Activated naive CD8-positive, alpha-beta T cell treated with anti-CD3 and anti-CD28 coated beads, Interleukin-2, amount 10 ng/mL, durations not matched to agents 7 days and 5 days (primary cell): Measurements from ENCODE around the gene PRR33. TPM values are rescaled to one million over a fixed set of nuclear protein-coding genes. Genes with fewer than 3 reads are reported as not detected.

ENCODE experiments used
- ATAC-seq: fragments of 150-1000 bp; cut with Tn5 transposase; one replicate; pipeline ENCODE4 v1.10.0; 2021; ENCODE audit warnings: low read depth, moderate library complexity
- POLR2A ChIA-PET: fragments of 350-600 bp; sonication (Branson Sonifier 250); formaldehyde crosslinking; loops from one replicate; lab custom pipeline; 2021; ENCODE audit warnings: antibody characterized with exemption; lab: Charles Lee
- DNase-seq: peaks from one replicate; pipeline ENCODE4 v3.0.0; 2021
- H3K27ac Mint-ChIP-seq: one replicate; pipeline ENCODE4 v1.8.0; 2022; ENCODE audit warnings: mild to moderate bottlenecking, mixed read lengths
- H3K27me3 Mint-ChIP-seq: one replicate; pipeline ENCODE4 v1.8.0; 2022; ENCODE audit warnings: mild to moderate bottlenecking, moderate library complexity, mixed read lengths
- H3K36me3 Mint-ChIP-seq: one replicate; pipeline ENCODE4 v1.8.0; 2021; ENCODE audit warnings: mild to moderate bottlenecking, mixed read lengths
- H3K4me1 Mint-ChIP-seq: one replicate; pipeline ENCODE4 v1.8.0; 2021; ENCODE audit warnings: mixed read lengths
- H3K4me3 Mint-ChIP-seq: one replicate; pipeline ENCODE4 v1.8.0; 2022; ENCODE audit warnings: mild to moderate bottlenecking, moderate library complexity, mixed read lengths
- H3K9me3 Mint-ChIP-seq: one replicate; pipeline ENCODE4 v1.8.0; 2021; ENCODE audit warnings: mixed read lengths
- total RNA-seq, 2 experiments: library from RNA; stranded (reverse); gene quantifications; one replicate each; pipeline ENCODE4 v1.2.3, GENCODE V29; 2021

PRR33 gene
- total RNA-seq, 2 experiments from 2014 or later: not detected

DNA sequence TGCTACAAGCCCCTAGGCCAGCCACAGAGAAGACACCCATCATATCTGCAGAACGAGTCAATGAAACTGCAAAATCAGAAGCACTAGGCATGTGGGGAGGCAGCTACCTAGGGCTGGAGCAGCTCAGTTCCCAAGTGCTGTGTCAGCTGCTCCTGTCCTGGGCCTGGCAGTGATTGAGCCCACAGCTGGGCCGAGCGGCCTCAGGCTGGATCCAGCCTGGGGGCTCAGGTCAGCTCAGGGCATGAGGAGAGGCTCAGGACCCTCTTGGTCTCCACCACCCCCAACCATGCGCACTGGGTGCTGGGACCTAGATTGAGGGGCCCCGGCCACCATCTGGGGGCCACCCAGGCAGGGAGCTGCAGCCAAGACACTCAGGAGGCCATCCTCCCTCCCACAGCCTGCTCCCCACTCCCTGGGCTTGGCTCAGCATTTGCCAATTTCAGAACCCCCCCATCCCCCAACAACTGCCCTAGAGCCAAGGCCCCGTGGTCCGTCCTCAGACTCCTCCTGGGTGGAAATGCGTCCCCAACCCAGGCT lies 25.4 kb upstream of the PRR33 start:
- peaks cover 7% of the 10 kb centered on the region for H3K4me1 Mint-ChIP-seq

DNA sequence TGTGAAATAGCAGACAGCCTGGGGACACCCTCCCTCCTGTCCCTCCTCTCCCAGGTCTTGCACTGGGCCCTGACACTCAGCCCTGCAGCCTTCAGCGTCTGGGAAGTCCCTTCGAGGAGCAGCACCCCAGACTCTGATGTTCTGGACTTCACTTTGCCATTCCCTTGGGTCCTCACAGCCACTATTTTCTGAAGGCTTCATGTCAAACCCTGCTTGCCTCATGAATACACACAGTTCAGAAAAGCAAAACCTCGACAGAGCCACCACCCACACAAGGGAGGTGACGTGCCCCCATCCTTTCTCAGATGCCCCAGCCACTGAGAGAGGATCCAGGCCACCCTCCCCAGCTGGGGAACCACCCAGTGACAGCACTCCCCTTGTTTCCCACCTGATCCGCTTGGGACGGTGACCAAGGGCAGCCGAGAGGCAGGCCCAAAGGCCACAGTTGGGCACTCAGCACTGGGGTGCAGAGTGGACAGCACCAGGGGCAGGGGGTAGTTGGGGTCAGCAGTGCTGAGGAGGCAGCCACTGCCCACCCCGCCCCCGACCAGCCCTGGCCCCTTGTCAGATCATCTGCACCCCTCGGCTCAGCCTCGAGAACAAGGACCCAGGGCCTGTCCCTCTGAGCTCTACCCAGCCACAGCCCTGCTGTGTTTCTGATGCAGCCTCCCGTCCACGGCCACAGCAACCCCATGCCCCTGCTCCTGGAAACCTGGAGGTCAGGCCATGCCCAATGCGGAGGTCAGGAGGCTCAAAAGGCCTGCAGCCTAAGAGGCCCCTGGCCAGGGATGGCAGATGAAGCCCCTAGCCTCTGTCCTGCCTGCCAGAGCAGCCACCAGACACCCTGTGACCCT lies 24.7 kb upstream of the PRR33 start:
- Mint-ChIP-seq H3K27ac (no peak overlapping the region), H3K27me3 (peaks cover 5% of the 10 kb centered on the region), H3K4me1 (peaks cover 7% of the 10 kb centered on the region), H3K4me3 (no peak overlapping the region), H3K36me3 (peaks cover 5% of the 10 kb centered on the region), H3K9me3 (peaks cover 4% of the 10 kb centered on the region)
- DNase-seq (no peak), ATAC-seq (peak; percentile 11)
- POLR2A ChIA-PET: interaction anchor here (3.6 kb wide), 1 partner anchor 27 kb away, joined by 31 read pairs; no protein-coding TSS in a partner anchor

More for the DNA sequence above, 25.4 kb upstream of the PRR33 start:
- POLR2A ChIA-PET: interaction anchor here (3.6 kb wide), 1 partner anchor 27 kb away, joined by 31 read pairs; no protein-coding TSS in a partner anchor
- H3K9me3 Mint-ChIP-seq: peaks cover 4% of the 10 kb centered on the region
- H3K4me3 Mint-ChIP-seq: no peak overlapping the region
- no peak overlapping the region for H3K27ac Mint-ChIP-seq
- peaks cover 5% of the 10 kb centered on the region for H3K36me3 Mint-ChIP-seq
- peaks cover 2% of the 10 kb centered on the region for H3K27me3 Mint-ChIP-seq
- DNase-seq (peak; percentile 35), ATAC-seq (peak; percentile 16)

DNA sequence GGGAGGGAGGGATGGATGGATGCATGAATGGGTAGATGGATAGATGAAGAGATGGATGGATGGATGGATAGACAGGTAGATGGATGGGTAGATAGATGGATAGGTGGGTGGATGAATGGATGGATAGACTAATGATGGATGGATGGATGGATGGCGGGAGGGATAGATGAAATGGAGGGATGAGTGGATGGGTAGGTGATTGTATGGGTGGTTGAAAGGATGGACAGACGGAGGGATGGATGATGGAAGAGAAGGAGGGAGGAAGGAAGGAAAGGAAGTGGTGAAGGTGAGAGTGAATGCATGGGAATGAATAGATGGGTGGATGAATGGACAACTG lies 24.1 kb upstream of the PRR33 start:
- Mint-ChIP-seq H3K27me3 (peaks cover 5% of the 10 kb centered on the region), H3K27ac (peak overlapping the region; percentile 11), H3K4me3 (no peak overlapping the region), H3K4me1 (peaks cover 7% of the 10 kb centered on the region), H3K36me3 (peaks cover 5% of the 10 kb centered on the region), H3K9me3 (peaks cover 4% of the 10 kb centered on the region)
- ATAC-seq (no peak), DNase-seq (no peak)
- POLR2A ChIA-PET: interaction anchor here (3.6 kb wide), 1 partner anchor 26 kb away, joined by 31 read pairs; no protein-coding TSS in a partner anchor

DNA sequence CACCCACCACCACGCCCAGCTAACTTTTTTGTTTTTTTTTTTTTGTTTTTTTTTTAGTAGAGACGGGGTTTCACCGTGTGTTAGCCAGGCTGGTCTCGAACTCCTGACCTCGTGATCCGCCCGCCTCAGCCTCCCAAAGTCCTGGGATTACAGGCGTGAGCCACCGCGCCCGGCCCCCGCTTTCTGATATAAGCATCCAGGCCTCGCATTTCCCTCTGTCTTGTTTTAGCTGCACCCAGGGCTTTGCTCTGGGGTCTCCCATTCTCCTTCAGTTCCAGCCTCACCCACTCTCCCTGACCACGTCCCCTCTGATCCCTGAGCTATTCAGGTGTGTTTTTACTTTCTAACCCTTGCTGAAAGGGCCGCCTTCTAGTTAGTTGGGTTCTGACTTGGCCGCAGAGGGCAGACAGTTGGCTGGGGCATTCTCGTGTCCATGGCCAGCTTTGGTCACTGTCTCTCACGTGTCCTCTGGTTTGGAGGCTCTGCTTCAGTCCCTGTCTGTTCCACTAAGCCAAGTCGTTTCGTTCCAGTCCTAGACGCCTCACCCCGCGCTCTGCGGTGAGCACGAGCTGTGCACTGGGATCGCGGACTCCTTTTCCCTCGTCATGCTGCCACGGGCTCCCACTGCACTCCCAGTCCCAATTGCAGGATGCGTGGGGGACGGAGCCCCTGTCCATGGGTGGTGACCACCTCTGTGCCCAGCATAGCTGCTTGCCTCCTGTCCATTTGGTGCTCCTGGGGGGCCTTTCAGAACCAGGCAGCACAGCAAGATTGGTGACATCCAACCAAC lies 21.8 kb upstream of the PRR33 start:
- peaks cover 7% of the 10 kb centered on the region for H3K4me1 Mint-ChIP-seq
- ATAC-seq (no peak), DNase-seq (no peak)
- no peak overlapping the region for H3K27ac Mint-ChIP-seq
- peaks cover 4% of the 10 kb centered on the region for H3K9me3 Mint-ChIP-seq
- peaks cover 5% of the 10 kb centered on the region for H3K27me3 Mint-ChIP-seq
- POLR2A ChIA-PET: no interaction called here
- no peak overlapping the region for H3K4me3 Mint-ChIP-seq
- peaks cover 5% of the 10 kb centered on the region for H3K36me3 Mint-ChIP-seq

DNA sequence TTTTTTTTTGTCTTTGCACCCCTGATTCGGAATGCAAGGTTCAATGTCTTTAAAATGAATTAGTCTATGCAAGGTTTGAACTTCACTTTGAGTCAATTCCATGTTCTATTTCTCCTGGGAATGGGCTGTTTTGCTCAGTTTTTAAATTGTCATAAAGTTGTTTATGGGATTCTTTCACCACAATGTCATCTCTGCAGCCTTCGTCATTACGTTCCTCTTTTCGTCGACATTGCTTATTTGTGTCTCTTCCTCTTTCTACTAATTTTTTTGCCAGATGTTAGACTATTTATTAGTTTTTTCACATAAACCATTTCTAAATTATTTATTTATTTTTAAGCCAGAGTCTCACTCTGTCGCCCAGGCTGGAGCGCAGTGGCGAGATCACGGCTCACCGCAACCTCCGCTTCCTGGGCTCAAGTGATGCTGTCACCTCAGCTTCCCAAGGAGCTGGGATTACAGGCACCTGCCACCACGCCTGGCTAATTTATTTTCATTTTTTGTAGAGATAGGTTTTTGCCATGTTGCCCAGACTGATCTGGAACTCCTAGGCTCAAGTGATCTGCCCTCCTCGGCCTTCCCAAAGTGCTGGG lies 20.7 kb upstream of the PRR33 start:
- H3K27ac Mint-ChIP-seq: no peak overlapping the region
- no peak for DNase-seq
- no peak for ATAC-seq
- peaks cover 7% of the 10 kb centered on the region for H3K27me3 Mint-ChIP-seq
- H3K4me3 Mint-ChIP-seq: no peak overlapping the region
- H3K4me1 Mint-ChIP-seq: peaks cover 7% of the 10 kb centered on the region
- peaks cover 5% of the 10 kb centered on the region for H3K36me3 Mint-ChIP-seq
- H3K9me3 Mint-ChIP-seq: peaks cover 4% of the 10 kb centered on the region
- POLR2A ChIA-PET: no interaction called here

DNA sequence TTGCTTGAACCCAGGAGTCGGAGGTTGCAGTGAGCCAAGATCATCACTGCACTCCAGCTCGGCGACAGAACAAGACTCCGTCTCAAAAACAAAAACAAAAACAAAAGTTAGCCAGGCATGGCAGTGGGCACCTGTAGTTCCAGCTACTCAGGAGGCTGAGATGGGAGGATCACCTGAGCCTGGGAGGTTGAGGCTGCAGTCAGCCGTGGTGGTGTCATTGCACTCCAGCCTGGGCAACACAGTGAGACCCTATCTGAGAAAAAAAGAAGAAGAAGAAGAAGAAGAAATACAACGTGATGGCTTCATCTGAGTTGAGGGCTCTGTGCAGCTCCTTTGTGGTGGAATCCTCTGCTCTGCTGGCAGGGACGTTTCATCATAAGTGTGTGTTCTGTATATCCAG lies 17.8 kb upstream of the PRR33 start:
- POLR2A ChIA-PET: no interaction called here
- no peak overlapping the region for H3K27ac Mint-ChIP-seq

DNA sequence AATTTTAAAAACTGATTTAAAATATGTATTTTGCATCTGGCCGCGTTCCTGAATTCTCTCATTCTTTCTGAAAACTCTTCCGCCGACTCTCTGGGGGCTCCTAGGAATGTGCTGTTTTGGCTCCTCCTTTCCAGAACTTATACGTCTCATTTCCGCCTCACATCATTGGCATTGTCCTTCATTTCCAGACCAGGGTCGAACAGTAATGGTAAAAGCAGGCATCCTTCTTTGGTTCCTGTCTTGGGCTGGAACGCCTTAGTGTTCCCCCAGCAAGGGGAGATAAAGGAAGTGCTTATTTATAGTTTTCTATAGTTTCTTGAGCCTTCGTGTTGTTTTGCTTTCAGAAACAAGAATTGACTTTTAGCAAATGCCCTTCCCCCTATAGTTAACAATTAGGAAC lies 16.9 kb upstream of the PRR33 start:
- Mint-ChIP-seq H3K27me3 (peaks cover 17% of the 10 kb centered on the region), H3K4me3 (no peak overlapping the region), H3K4me1 (no peaks in the 10 kb centered on the region), H3K9me3 (no peaks in the 10 kb centered on the region), H3K27ac (no peak overlapping the region), H3K36me3 (no peaks in the 10 kb centered on the region)
- DNase-seq: no peak
- ATAC-seq: no peak
- POLR2A ChIA-PET: no interaction called here

More for the DNA sequence above, 17.8 kb upstream of the PRR33 start:
- peaks cover 2% of the 10 kb centered on the region for H3K9me3 Mint-ChIP-seq
- no peak for DNase-seq
- no peak for ATAC-seq
- no peaks in the 10 kb centered on the region for H3K36me3 Mint-ChIP-seq
- no peak overlapping the region for H3K4me3 Mint-ChIP-seq
- H3K27me3 Mint-ChIP-seq: peaks cover 19% of the 10 kb centered on the region
- peaks cover 2% of the 10 kb centered on the region for H3K4me1 Mint-ChIP-seq

DNA sequence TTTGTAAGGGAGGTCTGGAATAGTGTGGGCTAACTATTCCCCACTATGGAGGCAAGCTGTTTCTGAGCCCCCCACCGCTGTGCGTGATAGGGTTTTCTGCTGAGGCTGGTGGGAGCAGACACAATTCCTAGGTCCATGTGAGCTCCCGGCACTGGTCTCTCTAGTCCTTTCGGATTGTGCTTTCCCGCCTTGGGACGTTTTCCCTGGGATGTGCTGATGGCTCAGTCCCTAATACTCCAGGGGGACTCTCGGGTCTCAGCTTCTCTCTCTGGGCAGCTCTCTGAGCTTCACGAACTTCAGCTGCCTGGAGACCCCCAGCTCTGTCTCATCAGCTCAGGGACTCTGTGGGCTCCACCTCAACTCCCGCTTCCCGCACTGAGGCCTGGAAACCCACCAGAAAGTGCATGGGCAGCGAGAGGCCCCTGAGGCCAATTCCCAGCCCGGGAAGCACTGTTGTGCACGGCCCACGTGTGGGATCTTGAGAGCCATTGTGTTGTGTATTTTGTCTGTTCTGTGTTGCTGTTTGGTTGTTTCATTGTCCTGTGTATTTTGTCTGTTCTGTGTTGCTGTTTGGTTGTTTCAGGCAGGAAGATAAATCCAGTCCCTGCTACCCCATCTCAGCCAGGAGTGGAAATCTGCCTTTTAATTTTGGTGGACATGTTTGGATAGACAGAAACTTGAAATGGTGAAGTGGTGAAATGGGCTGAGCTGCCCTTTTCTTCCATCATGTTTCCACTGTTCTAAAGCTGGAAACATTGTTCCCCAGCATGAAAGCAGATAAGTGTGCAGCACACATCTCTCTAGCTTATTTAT lies 15.1 kb upstream of the PRR33 start:
- POLR2A ChIA-PET: interaction anchor here (1.0 to 1.3 kb wide), 2 partner anchors 41 to 59 kb away, joined by 3 read pairs; no protein-coding TSS in a partner anchor
- DNase-seq (no peak), ATAC-seq (no peak)
- Mint-ChIP-seq H3K27me3 (peaks cover 17% of the 10 kb centered on the region), H3K36me3 (no peaks in the 10 kb centered on the region), H3K4me3 (no peak overlapping the region), H3K27ac (no peak overlapping the region), H3K9me3 (no peaks in the 10 kb centered on the region), H3K4me1 (no peaks in the 10 kb centered on the region)

DNA sequence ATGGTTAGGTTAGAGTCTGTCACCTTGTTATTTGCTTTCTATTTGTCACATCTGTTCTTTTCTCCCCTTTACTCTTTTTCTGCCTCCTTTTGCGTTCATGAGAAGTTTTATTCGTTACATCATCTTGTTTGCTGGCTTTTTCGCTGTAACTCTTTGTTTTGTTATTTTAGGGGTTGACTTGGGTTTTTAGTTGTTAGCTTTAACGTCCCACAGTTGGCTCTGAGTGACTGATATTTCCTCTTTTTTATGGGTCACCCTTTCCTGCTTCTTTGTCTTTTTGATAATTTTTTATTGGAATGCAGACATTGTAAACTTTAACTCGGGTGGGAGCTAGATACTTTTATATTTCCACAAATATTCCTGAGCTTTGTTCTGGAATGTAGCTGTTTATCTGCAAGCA lies 14.5 kb upstream of the PRR33 start:
- ATAC-seq (no peak), DNase-seq (no peak)
- Mint-ChIP-seq H3K4me1 (no peaks in the 10 kb centered on the region), H3K36me3 (no peaks in the 10 kb centered on the region), H3K27me3 (peaks cover 14% of the 10 kb centered on the region), H3K27ac (no peak overlapping the region), H3K4me3 (no peak overlapping the region), H3K9me3 (no peaks in the 10 kb centered on the region)
- POLR2A ChIA-PET: interaction anchor here (1.0 to 1.3 kb wide), 2 partner anchors 42 to 58 kb away, joined by 3 read pairs; no protein-coding TSS in a partner anchor

DNA sequence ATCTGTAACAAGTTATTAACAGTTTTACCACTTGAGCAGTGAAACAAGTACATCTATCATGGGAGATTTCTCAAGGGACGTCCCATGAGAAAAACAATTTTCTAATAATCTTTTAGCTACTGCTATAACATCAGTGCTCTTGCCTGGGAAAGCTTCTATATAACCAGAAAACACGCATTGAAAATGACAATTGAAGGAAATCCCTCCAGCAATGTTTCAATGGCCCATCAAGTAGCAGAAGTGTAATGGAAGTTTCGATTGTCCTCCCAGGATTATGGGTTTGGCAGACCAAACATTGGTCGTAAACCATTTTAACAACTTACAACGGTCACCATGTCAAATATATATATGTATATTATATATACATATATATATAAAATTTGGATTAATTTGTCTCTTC lies 8.0 kb upstream of the PRR33 start:
- H3K4me3 Mint-ChIP-seq: no peak overlapping the region
- POLR2A ChIA-PET: no interaction called here

DNA sequence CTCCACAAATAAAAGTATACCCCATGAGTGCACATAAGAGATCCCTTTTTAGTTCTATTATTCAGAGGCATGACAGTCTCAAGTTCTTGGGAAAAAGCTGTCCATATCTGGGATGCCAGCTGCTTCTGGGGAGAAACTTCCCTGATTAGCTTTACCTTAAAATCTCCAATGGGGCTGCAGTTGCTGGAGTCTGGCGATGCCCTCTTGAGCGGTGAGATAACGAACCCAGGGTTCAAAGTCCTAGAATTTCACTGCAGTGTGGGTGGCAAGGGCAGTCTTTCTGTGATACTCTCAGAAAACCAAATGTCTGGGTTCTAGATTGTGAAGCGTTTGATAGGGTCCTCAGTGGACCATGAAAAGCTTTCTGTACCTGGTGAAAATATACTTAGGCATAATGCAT lies 7.4 kb upstream of the PRR33 start:
- POLR2A ChIA-PET: no interaction called here
- no peaks in the 10 kb centered on the region for H3K4me1 Mint-ChIP-seq
- H3K36me3 Mint-ChIP-seq: no peaks in the 10 kb centered on the region
- H3K27ac Mint-ChIP-seq: no peak overlapping the region
- no peak overlapping the region for H3K4me3 Mint-ChIP-seq
- H3K27me3 Mint-ChIP-seq: peaks cover 28% of the 10 kb centered on the region
- no peaks in the 10 kb centered on the region for H3K9me3 Mint-ChIP-seq
- DNase-seq: no peak
- ATAC-seq: no peak

More for the DNA sequence above, 8.0 kb upstream of the PRR33 start:
- ATAC-seq (no peak), DNase-seq (no peak)
- no peaks in the 10 kb centered on the region for H3K9me3 Mint-ChIP-seq
- no peaks in the 10 kb centered on the region for H3K36me3 Mint-ChIP-seq
- H3K27ac Mint-ChIP-seq: no peak overlapping the region
- peaks cover 28% of the 10 kb centered on the region for H3K27me3 Mint-ChIP-seq
- H3K4me1 Mint-ChIP-seq: no peaks in the 10 kb centered on the region

DNA sequence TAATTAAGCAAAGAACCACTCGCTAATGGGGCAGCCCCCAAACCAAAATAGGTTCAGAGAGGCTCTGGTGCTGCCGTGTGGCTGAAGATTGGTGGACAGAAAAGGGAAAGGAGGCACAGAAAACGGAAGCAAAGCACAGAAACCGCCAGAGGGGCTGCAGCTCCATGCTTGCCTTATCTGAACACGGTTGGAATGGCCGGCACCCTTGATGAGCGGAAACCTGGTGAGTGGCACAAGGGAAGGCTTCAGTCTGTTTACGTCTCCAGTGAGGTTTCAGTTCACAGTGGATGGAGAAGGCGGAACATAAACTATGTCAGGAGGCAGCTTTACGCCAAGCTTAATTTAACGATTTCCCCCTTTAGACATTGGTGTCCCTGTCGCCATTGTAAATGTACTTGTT lies 5.2 kb upstream of the PRR33 start:
- Mint-ChIP-seq H3K9me3 (peaks cover 3% of the 10 kb centered on the region), H3K4me3 (no peak overlapping the region), H3K27me3 (peaks cover 28% of the 10 kb centered on the region), H3K27ac (no peak overlapping the region), H3K36me3 (peaks cover 17% of the 10 kb centered on the region), H3K4me1 (peaks cover 11% of the 10 kb centered on the region)
- POLR2A ChIA-PET: no interaction called here
- ATAC-seq (no peak), DNase-seq (no peak)
